ENCODE results near the gene FAM13A. TPM values are rescaled to one million over a fixed set of nuclear protein-coding genes. Genes with fewer than 3 reads are reported as not detected.

The FAM13A gene
- total and polyA plus RNA-seq, 2 donors (not counting 3 experiments of a cell fraction or from before 2014, with no cell fraction given), result 3.3 to 10.5 TPM

DNA sequence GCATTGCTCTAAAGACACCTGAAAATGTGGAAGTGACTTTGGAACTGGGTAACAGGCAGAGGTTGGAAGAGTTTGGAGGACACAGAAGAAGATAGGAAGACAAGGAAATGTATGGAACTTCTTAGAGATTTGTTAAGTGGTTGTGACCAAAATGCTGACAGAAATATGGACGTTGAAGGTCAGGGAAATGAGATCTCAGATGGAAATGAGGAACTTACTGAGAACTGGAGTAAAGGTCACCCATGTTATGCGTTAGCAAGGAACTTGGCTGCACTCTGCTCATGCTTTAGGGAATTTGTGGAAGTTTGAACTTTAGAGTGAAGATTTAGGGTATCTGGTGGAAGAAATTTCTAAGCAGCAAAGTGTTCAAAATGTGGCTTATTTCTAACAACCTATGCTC lies 99.4 kb downstream of the FAM13A start:
- intact Hi-C loops (cut with micrococcal nuclease) (no loop called here), dilution Hi-C loops (cut with MboI; ENCODE audit: extremely low pct_ligation_motif_present, low sequenced_read_pairs) (no loop called here)
- no peaks in the 10 kb centered on the region for H3K9me3 ChIP-seq (replicated peaks; ENCODE audit: control insufficient read depth, insufficient read depth, low read length)
- POLR2A ChIA-PET, result no interaction called here
- H3K4me1 ChIP-seq (ENCODE audit: control insufficient read depth, extremely low read depth, insufficient read depth, low read length), result peaks cover 12% of the 10 kb centered on the region
- H3K27ac ChIP-seq (ENCODE audit: insufficient read depth, low read depth, low read length), result no peak overlapping the region
- no peak overlapping the region for H3K4me3 ChIP-seq (replicated peaks in 1 of 3; ENCODE audit: insufficient read depth in 1 of 3, low read depth in 1 of 3, low read length in 3 of 3)
- TF ChIP-seq GATA2 (IDR thresholded peaks at IDR 0.05; ENCODE audit: insufficient read depth, insufficient read length, low read depth, low read length), result no peak
- TF ChIP-seq, protein P1, sequence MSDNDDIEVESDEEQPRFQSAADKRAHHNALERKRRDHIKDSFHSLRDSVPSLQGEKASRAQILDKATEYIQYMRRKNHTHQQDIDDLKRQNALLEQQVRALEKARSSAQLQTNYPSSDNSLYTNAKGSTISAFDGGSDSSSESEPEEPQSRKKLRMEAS (IDR thresholded peaks at IDR 0.05; ENCODE audit: insufficient read depth, insufficient read length), result no peak
- TF ChIP-seq POLR2A (IDR thresholded peaks at IDR 0.05; ENCODE audit: low read depth, low read length), result no peak
- no peak for TF ChIP-seq EZH2 (IDR thresholded peaks at IDR 0.05; ENCODE audit: borderline replicate concordance, low read depth, low read length, severe bottlenecking)
- no peak for TF ChIP-seq JUN (IDR thresholded peaks at IDR 0.05; ENCODE audit: borderline replicate concordance, insufficient read depth, insufficient read length, low read depth)
- no peak for TF ChIP-seq MYC (IDR thresholded peaks at IDR 0.05; ENCODE audit: low read depth, low read length)
- no TSS peak for BruUV-seq (replicated peaks)
- no peaks in the 10 kb centered on the region for H3K36me3 ChIP-seq (ENCODE audit: control insufficient read depth in 2 of 2, extremely low read depth in 1 of 2, insufficient read depth in 2 of 2, low read length in 2 of 2)
- no peak overlapping the region for H3K4me2 ChIP-seq (ENCODE audit: insufficient read depth, low read length)
- H3K27me3 ChIP-seq (ENCODE audit: control insufficient read depth in 2 of 2, insufficient read depth in 2 of 2, low read length in 2 of 2), result no peaks in the 10 kb centered on the region
- DNase-seq (ENCODE audit: low read depth, low spot score) (no peak), FAIRE-seq (no peak)
- no peak overlapping the region for H3K9ac ChIP-seq (replicated peaks; ENCODE audit: extremely low read depth, insufficient read depth, low read length)
- no peaks in the 10 kb centered on the region for H4K20me1 ChIP-seq (replicated peaks; ENCODE audit: control insufficient read depth, extremely low read depth, insufficient read depth, low read length)
- H2AFZ ChIP-seq (ENCODE audit: low read depth, low read length), result no peak overlapping the region
- no peaks in the 10 kb centered on the region for H3K79me2 ChIP-seq (ENCODE audit: control insufficient read depth, insufficient read depth, low read length)
- no peaks in the 10 kb centered on the region for H3K9me1 ChIP-seq (replicated peaks; ENCODE audit: control insufficient read depth, extremely low read depth, insufficient read depth, low read length)
- CTCF ChIA-PET, result no interaction called here

DNA sequence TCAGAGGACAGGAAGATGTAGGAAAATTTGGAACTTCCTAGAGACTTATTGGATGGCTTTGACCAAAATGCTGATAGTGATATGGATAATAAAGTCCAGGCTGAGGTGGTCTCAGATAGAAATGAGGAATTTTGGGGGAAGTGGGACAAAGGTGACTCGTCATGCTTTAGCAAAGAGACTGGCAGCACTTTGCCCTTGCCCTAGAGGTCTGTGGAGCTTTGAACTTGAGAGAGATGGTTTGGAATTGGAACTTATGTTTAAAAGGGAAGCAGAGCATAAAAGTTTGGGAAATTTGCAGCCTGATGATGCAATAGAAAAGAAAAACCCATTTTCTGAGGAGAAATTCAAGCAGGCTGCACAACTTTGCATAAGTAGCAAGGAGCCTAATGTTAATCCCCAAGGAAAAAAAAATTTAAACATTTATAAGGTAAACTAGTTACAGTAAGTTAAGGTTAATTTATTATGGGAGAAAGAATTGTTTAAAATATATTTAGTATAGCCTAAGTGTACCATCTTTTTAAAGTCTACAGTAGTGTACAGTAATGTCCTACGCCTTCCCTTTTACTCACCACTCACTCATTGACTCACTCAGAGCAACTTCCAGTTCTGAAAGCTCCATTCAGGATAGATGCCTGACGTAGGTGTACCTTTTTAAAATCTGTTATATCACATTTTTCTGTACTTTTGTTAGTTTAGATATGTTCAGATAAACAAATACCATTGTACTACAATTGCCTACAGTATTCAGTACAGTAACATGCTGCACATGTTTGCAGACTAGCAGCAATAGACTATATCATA lies 101.2 kb downstream of the FAM13A start:
- FAIRE-seq, result no peak
- BruUV-seq (replicated peaks), result no TSS peak

More for the DNA sequence above, 101.2 kb downstream of the FAM13A start:
- H3K36me3 ChIP-seq (ENCODE audit: control insufficient read depth in 2 of 2, extremely low read depth in 1 of 2, insufficient read depth in 2 of 2, low read length in 2 of 2), result no peaks in the 10 kb centered on the region
- no peaks in the 10 kb centered on the region for H3K9me3 ChIP-seq (replicated peaks; ENCODE audit: control insufficient read depth, insufficient read depth, low read length)
- H3K9me1 ChIP-seq (replicated peaks; ENCODE audit: control insufficient read depth, extremely low read depth, insufficient read depth, low read length), result no peaks in the 10 kb centered on the region
- dilution Hi-C loops (cut with MboI; ENCODE audit: extremely low pct_ligation_motif_present, low sequenced_read_pairs) (no loop called here), intact Hi-C loops (cut with micrococcal nuclease) (no loop called here)
- no peak for TF ChIP-seq EZH2 (IDR thresholded peaks at IDR 0.05; ENCODE audit: borderline replicate concordance, low read depth, low read length, severe bottlenecking)
- no peak for TF ChIP-seq CTCF (IDR thresholded peaks at IDR 0.05; ENCODE audit: extremely low read depth in 1 of 2, insufficient read depth in 1 of 2, low read depth in 1 of 2, low read length in 2 of 2)
- no peak for TF ChIP-seq POLR2AphosphoS5 (IDR thresholded peaks at IDR 0.05; ENCODE audit: insufficient read depth, low read depth, low read length)
- no peak for TF ChIP-seq MYC (IDR thresholded peaks at IDR 0.05; ENCODE audit: low read depth, low read length)
- no peak for TF ChIP-seq JUN (IDR thresholded peaks at IDR 0.05; ENCODE audit: borderline replicate concordance, insufficient read depth, insufficient read length, low read depth)
- no peak for TF ChIP-seq FOS (IDR thresholded peaks at IDR 0.05; ENCODE audit: borderline replicate concordance, insufficient read depth, low read length)
- TF ChIP-seq, protein P1 (IDR thresholded peaks at IDR 0.05; ENCODE audit: insufficient read depth, insufficient read length), result no peak
- TF ChIP-seq GATA2 (IDR thresholded peaks at IDR 0.05; ENCODE audit: insufficient read depth, insufficient read length, low read depth, low read length), result no peak
- no peak for TF ChIP-seq POLR2A (IDR thresholded peaks at IDR 0.05; ENCODE audit: low read depth, low read length)
- DNase-seq (ENCODE audit: low read depth, low spot score), result no peak
- H4K20me1 ChIP-seq (replicated peaks; ENCODE audit: control insufficient read depth, extremely low read depth, insufficient read depth, low read length), result no peaks in the 10 kb centered on the region
- H2AFZ ChIP-seq (ENCODE audit: low read depth, low read length), result no peak overlapping the region
- H3K9ac ChIP-seq (replicated peaks; ENCODE audit: extremely low read depth, insufficient read depth, low read length), result no peak overlapping the region
- H3K79me2 ChIP-seq (ENCODE audit: control insufficient read depth, insufficient read depth, low read length), result no peaks in the 10 kb centered on the region
- no peak overlapping the region for H3K4me3 ChIP-seq (replicated peaks in 1 of 3; ENCODE audit: insufficient read depth in 1 of 3, low read depth in 1 of 3, low read length in 3 of 3)
- no peaks in the 10 kb centered on the region for H3K27me3 ChIP-seq (ENCODE audit: control insufficient read depth in 2 of 2, insufficient read depth in 2 of 2, low read length in 2 of 2)
- no peak overlapping the region for H3K4me2 ChIP-seq (ENCODE audit: insufficient read depth, low read length)
- H3K27ac ChIP-seq (ENCODE audit: insufficient read depth, low read depth, low read length), result no peak overlapping the region
- POLR2A ChIA-PET, result no interaction called here
- CTCF ChIA-PET, result no interaction called here
- peaks cover 8% of the 10 kb centered on the region for H3K4me1 ChIP-seq (ENCODE audit: control insufficient read depth, extremely low read depth, insufficient read depth, low read length)
